PFSK-1 (cell line): ENCODE measurements around the gene KHDC3L.

ENCODE experiments used
- FOXP2 ChIP-seq: optimal IDR thresholded peaks from 2 replicates; pipeline ENCODE3; 2011; ENCODE audit warnings: borderline replicate concordance, control low read depth, inconsistent platforms; ENCODE audit not compliant: insufficient read depth; ENCODE audit errors: extremely low read length, extremely low read depth
- POLR2AphosphoS5 ChIP-seq: IDR thresholded peaks from 2 replicates; pipeline ENCODE4 v1.6.1; 2012; ENCODE audit warnings: low read depth, mild to moderate bottlenecking, control low read depth, low read length, moderate library complexity
- REST ChIP-seq, 2 experiments: IDR thresholded peaks; 2 replicates each; pipeline versions ENCODE4 v1.6.1 to v1.8.0; 2011 to 2012; ENCODE audit warnings: low read depth in 2 of 2, low read length in 2 of 2, control low read depth in 1 of 2, inconsistent platforms in 1 of 2, mild to moderate bottlenecking in 1 of 2, moderate library complexity in 1 of 2; ENCODE audit not compliant: insufficient read depth in 1 of 2
- SIN3A ChIP-seq: IDR thresholded peaks from 2 replicates; pipeline ENCODE4 v1.6.1; 2012; ENCODE audit warnings: mild to moderate bottlenecking, low read length, moderate library complexity, borderline replicate concordance; ENCODE audit not compliant: insufficient read depth
- TAF1 ChIP-seq: IDR thresholded peaks from 2 replicates; pipeline ENCODE4 v1.6.1; 2012; ENCODE audit warnings: low read length, control low read depth, borderline replicate concordance; ENCODE audit not compliant: insufficient read depth

KHDC3L gene

GRCh38 chr6:73328790-73329189, 33.7 kb upstream of the KHDC3L start:
- TF ChIP-seq TAF1 (no peak), FOXP2 (no peak), POLR2AphosphoS5 (no peak), SIN3A (no peak), REST (IDR thresholded peaks at IDR 0.05; ENCODE audit: insufficient read depth in 1 of 2, low read depth in 2 of 2, low read length in 2 of 2) (no peak)

DNA sequence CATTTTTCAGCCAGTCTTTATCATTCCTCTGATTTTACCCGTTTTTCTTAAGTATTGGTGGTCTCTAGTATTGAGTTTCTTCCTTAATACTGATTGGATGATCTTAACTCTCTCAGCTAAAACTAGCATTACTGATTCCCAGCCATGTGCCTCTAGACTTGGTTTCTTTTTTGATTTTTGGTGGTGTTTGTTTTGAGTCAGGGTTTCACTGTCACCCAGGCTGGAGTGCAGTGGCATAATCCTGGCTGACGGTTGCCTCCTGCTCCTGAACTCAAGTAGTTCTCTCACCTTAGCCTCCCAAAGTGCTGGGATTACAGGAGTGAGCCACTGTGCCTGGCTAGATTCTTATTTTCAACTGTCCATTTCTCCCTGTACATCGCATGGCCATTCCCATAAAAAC, 33.3 kb upstream of the KHDC3L start:
- TF ChIP-seq TAF1 = no peak
- no peak for TF ChIP-seq POLR2AphosphoS5
- no peak for TF ChIP-seq FOXP2
- TF ChIP-seq SIN3A = no peak
- TF ChIP-seq REST (IDR thresholded peaks at IDR 0.05; ENCODE audit: insufficient read depth in 1 of 2, low read depth in 2 of 2, low read length in 2 of 2) = no peak

DNA sequence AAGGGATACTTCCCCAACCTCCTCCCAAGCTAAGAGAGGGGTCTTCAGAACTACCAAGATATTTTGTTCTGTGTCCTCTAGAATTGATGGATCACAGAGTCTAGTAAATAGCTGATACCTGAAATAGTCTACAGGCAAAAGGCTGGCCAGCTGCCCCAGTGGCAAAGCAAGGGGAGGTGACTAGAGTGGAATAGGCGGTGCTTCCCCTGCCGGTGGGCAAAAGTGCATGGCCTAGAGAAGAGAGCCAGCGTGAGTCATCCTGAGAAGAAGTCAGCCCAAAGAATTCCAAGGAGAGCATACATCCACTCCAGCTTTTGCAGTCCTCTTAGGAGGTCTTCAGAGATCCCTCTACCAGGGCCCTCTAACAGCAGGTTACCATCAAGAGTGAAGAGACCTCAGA, 23.1 kb upstream of the KHDC3L start:
- no peak for TF ChIP-seq REST (IDR thresholded peaks at IDR 0.05; ENCODE audit: insufficient read depth in 1 of 2, low read depth in 2 of 2, low read length in 2 of 2)
- no peak for TF ChIP-seq POLR2AphosphoS5
- TF ChIP-seq FOXP2 = no peak
- no peak for TF ChIP-seq SIN3A
- TF ChIP-seq TAF1 = no peak

DNA sequence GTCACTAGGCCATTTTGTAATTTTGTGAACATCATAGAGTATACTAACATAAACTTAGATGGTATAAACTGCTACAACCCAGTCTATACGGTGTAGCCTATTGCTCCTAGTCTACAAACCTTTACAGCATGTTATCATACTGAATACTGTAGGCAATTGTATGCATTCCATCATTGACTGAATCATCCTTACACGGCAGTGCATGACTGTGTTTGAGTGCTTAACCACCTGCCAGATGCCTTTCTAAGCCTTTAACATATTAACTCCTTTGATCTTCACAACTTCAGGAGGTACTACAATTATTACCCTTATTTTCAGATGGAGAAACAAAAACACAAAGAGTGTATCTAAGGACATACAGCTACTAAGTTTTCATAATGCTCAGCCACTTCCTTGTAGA, 22.4 kb upstream of the KHDC3L start:
- TF ChIP-seq FOXP2 = no peak
- no peak for TF ChIP-seq TAF1

DNA sequence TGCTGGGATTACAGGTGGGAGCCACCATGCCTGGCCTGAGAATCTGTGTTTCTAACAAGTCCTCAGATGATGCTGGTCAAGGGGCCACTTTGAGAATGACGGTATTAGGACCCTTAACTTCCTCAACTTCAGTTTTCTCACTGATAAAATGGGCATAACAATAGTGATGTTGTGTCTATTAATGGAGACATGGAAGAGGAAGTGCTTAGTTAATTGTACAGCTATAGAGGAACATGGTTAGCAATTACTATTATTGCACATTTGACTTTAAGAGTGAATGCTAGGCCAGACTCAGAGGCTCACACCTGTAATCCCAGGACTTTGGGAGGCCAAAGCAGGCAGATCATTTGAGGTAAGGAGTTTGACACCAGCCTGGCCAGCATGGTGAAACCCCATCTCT, 21.1 kb upstream of the KHDC3L start:
- TF ChIP-seq POLR2AphosphoS5 = no peak
- TF ChIP-seq FOXP2 = no peak
- TF ChIP-seq REST (IDR thresholded peaks at IDR 0.05; ENCODE audit: insufficient read depth in 1 of 2, low read depth in 2 of 2, low read length in 2 of 2) = no peak
- no peak for TF ChIP-seq TAF1
- TF ChIP-seq SIN3A = no peak
